HG02973 (cell line): ENCODE data around the gene TOX2.

ENCODE experiments used
- ATAC-seq: cut with Tn5 transposase; IDR thresholded peaks from one replicate; pipeline ENCODE4 v1.9.1; 2021; ENCODE audit warnings: moderate library complexity; ENCODE audit not compliant: unreplicated experiment

The TOX2 gene

DNA sequence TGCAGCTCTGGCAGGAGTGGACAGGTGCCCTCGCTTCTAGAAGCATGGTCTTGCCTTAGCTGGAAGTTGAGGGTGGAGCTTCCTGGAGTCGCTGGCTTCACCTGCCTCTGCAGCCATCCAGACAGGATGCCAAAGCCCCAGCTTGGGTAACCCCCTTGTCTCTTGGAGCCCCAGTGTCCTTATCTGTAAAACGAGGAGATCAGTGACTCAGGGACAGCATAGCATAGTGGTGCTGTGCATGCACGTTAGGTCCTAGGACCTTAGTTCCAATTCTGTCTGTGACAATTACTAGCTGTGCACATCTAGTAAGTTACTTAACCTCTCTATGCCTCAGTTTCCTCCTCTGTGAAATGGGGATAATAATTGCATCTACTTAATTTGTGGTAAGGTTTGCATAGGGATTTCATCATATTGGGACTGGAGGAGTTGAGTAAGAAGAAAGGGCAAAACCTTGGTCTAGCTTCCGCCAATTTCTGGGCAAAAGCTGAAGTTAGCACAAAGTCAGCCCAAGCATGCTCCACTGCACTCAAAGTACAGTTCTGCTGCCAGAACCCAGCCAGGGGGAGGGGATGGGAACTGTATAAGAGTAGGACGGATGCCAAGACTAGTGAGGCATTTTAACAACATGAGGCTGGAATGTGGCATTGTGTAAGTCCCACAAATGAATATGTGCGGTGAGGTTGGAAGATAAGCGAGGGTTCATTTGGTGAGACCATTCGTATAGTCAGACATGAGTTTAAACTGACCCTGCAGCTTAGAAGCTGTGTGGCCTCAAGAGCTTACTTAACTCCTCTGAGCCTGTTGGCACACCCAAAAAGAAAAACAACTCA lies 24.5 kb downstream of the TOX2 start:
- ATAC-seq, result no peak

DNA sequence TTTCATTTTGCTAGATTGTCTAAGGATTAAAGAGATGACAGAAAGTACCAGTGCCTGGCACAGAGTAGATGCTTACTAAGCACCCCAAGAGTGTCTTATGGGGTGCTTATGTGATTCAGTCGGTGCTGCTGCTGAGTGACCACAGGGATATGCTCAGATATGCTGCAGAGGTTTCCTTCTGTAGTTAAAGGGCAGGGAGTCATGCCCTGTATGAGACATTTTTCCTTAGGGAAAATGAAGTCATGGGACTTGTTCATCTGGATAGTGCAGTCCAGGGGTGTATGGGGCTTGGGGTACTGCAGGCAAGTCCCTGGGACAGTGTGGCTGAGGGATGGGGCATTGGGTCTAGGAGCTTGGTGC lies 25.1 kb downstream of the TOX2 start:
- no peak for ATAC-seq

DNA sequence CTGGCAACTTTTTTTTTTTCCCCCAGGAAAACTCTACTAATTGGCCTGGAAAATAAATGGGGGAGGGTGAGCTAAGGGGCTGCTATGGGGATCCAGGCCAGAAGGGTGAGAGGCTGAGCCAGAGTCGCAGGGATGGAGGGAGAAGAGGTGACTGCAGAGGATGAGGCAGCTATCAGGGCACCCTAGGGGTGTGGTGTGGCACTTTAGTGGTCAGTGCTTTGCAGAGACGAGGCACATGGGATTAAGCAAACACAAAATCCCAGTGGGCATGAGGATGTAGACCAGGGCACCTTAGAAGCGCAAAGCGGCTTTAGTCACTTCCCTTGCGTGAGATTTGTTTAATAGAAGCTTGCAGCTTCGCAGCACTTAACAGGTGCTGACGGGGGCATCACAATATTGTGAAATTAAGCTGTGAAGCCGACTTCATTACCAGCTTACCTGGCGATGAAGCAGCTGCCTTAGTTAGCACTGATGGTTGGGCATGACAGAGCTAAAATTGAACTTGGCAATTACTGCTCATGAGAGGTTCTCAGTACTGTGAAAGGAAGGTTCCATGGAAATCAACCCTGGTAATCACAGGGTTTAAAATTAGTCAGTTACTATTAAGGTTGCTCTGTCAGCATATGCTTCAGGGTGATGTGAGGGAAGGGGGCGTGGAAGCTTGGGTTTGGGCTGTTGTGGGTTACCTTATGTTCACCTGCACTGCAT lies 26.0 kb downstream of the TOX2 start:
- ATAC-seq, result no peak

GRCh38 chr20:43941476-43942200 lies 27.0 kb downstream of the TOX2 start:
- ATAC-seq, result no peak

DNA sequence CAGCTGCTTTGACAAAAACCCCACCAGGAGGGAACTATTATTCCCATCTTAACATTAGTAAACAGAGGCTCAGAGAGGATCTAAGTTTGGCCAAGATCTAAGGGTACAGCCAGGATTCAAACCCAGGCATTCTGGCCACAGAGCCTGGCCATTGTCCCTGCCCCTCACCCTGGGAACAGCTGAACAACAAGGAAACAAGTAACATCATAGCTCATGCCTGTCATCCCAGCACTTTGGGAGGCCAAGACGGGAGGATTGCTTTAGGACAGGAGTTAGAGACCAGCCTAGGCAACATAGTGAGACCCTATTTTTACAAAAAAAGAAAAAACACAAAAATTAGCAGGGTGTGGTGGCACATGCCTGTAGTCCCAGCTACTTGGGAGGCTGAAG lies 27.5 kb downstream of the TOX2 start:
- no peak for ATAC-seq

- no peak for ATAC-seq
Observed at GRCh38 chr20:43942667-43943285, 28.1 kb downstream of the TOX2 start.

- ATAC-seq, result no peak
Observed at GRCh38 chr20:43943725-43944124, 29.1 kb downstream of the TOX2 start.

DNA sequence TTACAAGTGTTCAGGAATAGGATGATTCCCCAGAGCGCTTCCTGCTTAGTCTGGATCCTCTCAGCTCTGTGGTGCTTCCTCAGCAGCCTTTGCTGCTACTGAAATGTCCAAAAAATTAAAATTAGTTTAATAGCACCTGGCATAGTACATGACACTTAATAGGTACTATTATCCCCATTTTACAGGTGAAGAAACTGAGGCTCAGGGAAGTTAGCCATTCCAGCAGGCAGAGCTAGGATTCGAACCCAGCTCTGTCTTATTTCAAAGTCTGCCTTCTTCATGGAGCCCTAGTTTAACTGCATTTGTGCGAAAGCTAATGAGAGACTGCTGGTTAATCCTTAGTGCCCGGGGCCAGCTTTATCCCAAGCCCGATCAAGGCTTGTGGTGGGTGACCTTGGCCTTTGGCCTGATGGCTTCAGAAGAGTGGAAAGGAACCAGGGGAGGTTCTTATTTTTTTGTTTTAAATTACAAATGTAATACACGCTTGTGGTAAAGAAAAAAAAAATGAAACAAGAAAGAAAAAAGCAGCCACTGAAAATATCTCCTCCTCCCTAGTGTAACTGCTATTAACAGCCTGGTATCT lies 30.1 kb downstream of the TOX2 start:
- ATAC-seq, result no peak

DNA sequence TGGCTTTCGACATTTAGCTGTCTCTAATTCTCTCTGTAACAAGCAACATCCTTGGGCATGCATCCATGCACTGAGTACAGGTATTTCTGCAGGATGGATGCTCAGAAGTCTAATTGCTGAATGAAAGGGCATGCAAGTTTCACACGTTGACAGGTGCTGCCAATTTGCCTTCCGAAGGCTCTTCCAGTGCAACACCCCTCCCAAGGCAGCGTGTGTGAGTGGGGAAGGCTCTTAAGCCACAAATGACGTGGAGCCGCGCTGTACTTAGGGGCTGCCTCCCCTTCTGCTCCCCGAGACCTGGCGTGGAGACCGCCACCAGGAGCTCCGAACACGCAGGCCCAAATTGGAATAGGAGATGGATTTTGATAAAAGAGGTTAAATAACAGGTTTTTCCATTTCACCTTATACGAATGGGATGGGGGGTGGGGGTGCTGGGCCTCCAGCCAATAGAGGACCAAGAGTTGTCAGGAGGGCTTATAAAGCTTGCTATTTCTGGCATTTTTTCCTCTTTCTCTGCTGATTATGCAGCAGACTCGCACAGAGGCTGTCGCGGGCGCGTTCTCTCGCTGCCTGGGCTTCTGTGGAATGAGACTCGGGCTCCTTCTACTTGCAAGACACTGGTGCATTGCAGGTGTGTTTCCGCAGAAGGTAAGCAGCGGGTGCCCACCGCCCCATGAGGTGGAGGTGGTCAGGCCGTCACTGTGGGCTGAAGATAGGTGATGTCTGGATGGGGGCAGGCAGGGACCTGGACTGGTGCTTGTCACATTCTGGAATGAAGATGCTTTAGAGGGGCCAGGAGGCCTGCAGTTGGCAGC lies 30.9 kb downstream of the TOX2 start:
- ATAC-seq, result no peak

DNA sequence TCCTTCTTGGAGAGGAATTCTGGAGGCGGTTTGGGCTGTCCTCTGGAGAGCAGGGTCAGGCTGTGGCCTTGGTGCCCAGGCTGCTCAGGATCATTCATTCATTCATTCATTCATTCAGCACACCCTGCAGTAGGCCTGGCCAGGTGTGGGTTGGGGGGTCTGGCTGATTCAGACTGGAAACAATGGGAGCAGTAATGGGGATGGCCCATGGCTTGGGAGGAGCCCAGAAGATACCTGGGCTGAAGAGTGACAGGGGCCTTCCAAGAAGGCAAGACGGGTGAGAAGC lies 31.5 kb downstream of the TOX2 start:
- no peak for ATAC-seq

DNA sequence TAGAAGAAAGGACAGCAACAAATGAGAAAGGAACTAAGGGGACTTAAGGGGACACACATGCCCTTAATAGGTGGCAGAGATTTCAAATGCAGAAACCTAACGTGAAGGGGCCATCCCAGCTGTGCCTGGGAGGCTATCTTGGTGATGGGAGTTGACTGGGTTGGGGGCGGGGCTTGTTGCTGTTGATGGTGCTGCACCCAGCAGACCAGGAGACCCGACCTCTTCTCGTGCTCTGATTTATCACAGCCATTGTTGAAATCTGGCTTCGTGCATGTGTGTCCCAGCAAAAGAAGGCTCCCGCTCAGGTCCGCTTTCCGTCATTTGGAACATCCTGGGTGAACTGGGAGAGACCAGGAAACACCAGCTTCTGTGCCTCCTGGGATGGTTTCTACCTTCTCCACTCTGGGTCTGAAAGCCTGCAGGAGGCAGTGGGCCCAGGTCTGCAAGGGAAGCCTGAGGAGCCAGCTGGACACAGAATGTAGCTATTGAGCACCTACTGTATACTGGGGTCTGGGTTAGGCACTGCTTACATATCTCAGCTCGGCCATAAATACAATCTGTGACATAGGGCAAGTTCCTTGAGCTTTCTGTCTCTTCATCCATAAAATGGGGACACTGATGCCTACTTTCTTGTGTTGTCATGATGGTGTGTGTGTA lies 32.1 kb downstream of the TOX2 start:
- no peak for ATAC-seq

- no peak for ATAC-seq
Observed at GRCh38 chr20:43947316-43947710, 32.7 kb downstream of the TOX2 start.

DNA sequence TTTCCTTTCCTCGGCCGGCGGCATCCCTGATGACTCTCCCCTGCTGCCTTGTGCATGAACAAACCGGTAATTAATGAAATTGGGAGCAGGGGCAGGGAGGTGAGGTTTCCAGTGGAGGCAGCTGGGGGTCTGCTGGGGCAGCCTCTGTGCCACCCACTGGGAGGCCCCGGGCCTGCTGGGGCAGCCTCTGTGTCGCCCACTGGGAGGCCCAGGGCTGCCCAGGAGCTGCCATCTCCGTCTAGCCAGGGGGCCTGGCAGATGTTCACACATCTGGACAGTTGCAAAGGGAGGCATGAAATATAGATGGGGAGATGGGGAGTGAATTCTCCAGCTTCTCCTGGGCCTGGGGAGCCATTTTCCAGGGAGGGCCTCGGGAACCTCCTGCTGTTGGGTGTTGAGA lies 33.8 kb downstream of the TOX2 start:
- no peak for ATAC-seq

- ATAC-seq, result no peak
Observed at GRCh38 chr20:43949248-43949647, 34.6 kb downstream of the TOX2 start.

- no peak for ATAC-seq
Observed at GRCh38 chr20:43949741-43950618, 35.3 kb downstream of the TOX2 start.

- ATAC-seq, result no peak
Observed at GRCh38 chr20:43953919-43954592, 39.4 kb downstream of the TOX2 start.

- no peak for ATAC-seq
Observed at GRCh38 chr20:43954704-43955061, 40.0 kb downstream of the TOX2 start.

DNA sequence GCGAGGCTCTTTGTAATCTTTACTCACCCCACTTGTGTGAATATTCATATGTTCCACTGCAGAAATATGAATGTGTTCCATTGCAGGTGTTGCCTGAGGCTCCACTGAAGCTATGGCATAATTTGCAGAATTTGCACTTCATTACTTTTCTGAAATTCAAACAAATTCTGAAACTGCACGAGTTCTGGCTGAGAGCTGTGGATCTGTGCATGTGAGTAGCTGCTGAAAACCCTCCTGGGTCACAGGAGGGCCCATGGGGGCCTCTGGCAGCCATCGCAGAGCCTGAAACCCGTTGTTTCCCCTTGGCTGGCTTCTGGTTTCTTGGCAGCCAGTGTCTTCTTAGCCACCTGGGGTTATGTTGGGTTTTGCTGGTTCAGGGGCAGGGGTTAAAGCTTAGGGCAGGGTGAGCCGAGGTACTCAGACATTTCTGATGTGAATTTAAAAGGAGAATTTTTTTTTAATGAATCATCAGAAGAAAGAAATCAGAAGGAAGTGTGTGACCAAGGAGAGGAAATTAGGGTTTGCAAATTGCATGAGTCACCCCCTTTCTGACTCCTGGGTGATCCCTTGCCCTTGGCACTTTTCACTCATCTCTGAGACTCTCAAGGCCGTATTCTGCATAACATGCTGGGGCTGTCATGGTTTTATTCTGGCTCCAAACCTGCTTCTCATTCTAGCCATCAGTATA lies 40.6 kb downstream of the TOX2 start:
- ATAC-seq, result peak; percentile 55
